HL-60 (cell line): ENCODE data around the gene LIN52.

Experiments used
- CTCF ChIP-seq: IDR thresholded peaks from one replicate; pipeline ENCODE4 v1.5.1; 2011; ENCODE audit warnings: low read length, control low read depth, inconsistent platforms; ENCODE audit not compliant: insufficient read depth
- GABPA ChIP-seq: IDR thresholded peaks from 2 replicates; pipeline ENCODE4 v1.6.1; 2012; ENCODE audit warnings: low read depth
- POLR2AphosphoS5 ChIP-seq: IDR thresholded peaks from 2 replicates; pipeline ENCODE4 v1.6.1; 2012; ENCODE audit warnings: low read depth
- REST ChIP-seq: IDR thresholded peaks from 2 replicates; pipeline ENCODE4 v1.6.1; 2012; ENCODE audit warnings: low read depth; ENCODE audit not compliant: insufficient replicate concordance
- SPI1 ChIP-seq: IDR thresholded peaks from 2 replicates; pipeline ENCODE4 v1.6.1; 2012; ENCODE audit warnings: low read depth, mild to moderate bottlenecking, borderline replicate concordance

- TF ChIP-seq CTCF (no peak), REST (no peak), GABPA (no peak), SPI1 (no peak), POLR2AphosphoS5 (no peak)
Measured at GRCh38 chr14:74248017-74248416, 163.3 kb downstream of the LIN52 start.
